Upper lobe of left lung (tissue), 6 donors: ENCODE data around the gene VWA1. TPM values are rescaled to one million over a fixed set of nuclear protein-coding genes. Genes with fewer than 3 reads are reported as not detected.

Experiments
- ATAC-seq, 2 donors: fragments of 200-7000 bp; cut with Tn5 transposase; one replicate each; pipeline ENCODE4 v1.9.1; 2022; ENCODE audit warnings: mild to moderate bottlenecking in 2 of 2, moderate library complexity in 2 of 2; ENCODE audit not compliant: low FRiP score in 2 of 2
- DNase-seq, 2 donors: peaks; one replicate each; pipeline ENCODE4 v3.0.0-alpha.2; 2019 to 2020
- H3K27ac ChIP-seq, 4 donors: fragments of 200-600 bp; sonication (generic); one replicate each; pipeline ENCODE4 v1.5.1; 2016 to 2019
- H3K27me3 ChIP-seq, 4 donors: fragments of 200-600 bp; sonication (generic); one replicate each; pipeline ENCODE4 v1.5.1; 2017 to 2019
- H3K36me3 ChIP-seq, 4 donors: fragments of 200-600 bp; sonication (generic); one replicate each; pipeline ENCODE4 v1.5.1; 2016 to 2019
- H3K4me1 ChIP-seq, 4 donors: fragments of 200-600 bp; sonication (generic); one replicate each; pipeline ENCODE4 v1.5.1; 2018 to 2019
- H3K4me3 ChIP-seq, 4 donors: fragments of 200-600 bp; sonication (generic); one replicate each; pipeline ENCODE4 v1.5.1; 2017 to 2019; ENCODE audit warnings: mild to moderate bottlenecking in 2 of 4, moderate library complexity in 1 of 4
- H3K9me3 ChIP-seq, 4 donors: fragments of 200-600 bp; sonication (generic); one replicate each; pipeline ENCODE4 v1.5.1; 2018 to 2019
- EP300 ChIP-seq, 4 donors: sonication (generic); formaldehyde crosslinking; IDR thresholded peaks; one replicate each; pipeline ENCODE4 v1.5.1; 2017; ENCODE audit warnings: antibody characterized with exemption in 4 of 4, control low read depth in 2 of 4
- POLR2A ChIP-seq, 4 donors: fragments of 450-650 bp; IDR thresholded peaks; one replicate each; pipeline ENCODE4 v1.5.1; 2016 to 2017; ENCODE audit warnings: antibody characterized with exemption in 4 of 4, mild to moderate bottlenecking in 2 of 4
- POLR2AphosphoS5 ChIP-seq, 2 donors: sonication (generic); formaldehyde crosslinking; IDR thresholded peaks; one replicate each; pipeline ENCODE4 v1.5.1; 2017; ENCODE audit warnings: antibody characterized with exemption in 2 of 2
- WGBS, 2 donors: methylation state at CpG; one replicate each; pipeline ENCODE4 v1.1.5; 2017 to 2018; 5-methylcytosine and 5-hydroxymethylcytosine counted together
- total RNA-seq, 6 donors: library from RNA; depleted of rRNA in 4 of 6; stranded (reverse); fragments of >200 nt in 4 of 6; gene quantifications; one replicate each; pipeline versions ENCODE4 v1.1.0 to v1.2.1, GENCODE V29; 2016 to 2021
- TF ChIP-seq, protein P1 (sequence below), 6 experiments: fragments of 450-650 bp in 4 of 6; fragments of 200-600 bp in 2 of 6; sonication (generic) in 2 of 6; IDR thresholded peaks; one replicate each; pipeline ENCODE4 v1.5.1; 2016 to 2019; ENCODE audit warnings: antibody characterized with exemption in 6 of 6
- donor health status: DM: no; HTN: no; CAD: no; lungs with moderate emphysema.
- donor health status: DM: no; HTN: yes; CAD: no; lungs with severe emphysema.

VWA1 gene
- total RNA-seq, 6 donors from 2014 or later = 41.8 to 108 (median 62.5) TPM

DNA sequence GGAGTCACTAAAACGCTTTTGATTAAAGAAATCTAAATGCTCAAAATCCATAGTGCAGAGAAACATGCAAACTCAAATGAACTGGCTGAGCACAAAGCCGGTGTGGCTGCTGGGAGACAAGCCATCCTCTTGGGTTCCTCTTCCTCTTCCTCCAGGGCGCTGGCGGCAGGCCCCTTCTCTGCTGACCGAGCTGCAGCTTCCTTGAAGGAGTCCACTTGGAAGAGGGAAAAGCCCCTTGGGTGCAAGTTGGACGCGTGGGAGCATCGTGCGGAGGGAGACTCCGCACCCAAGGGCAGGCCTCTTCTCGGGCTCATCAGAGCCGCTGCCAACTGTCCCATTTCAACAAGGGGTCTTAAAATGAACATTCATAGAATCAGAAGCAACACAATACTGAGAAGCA is 44.3 kb upstream of the VWA1 start:
- Histone ChIP-seq H3K27me3 (no peaks in the 10 kb centered on the region), H3K9me3 (no peaks in the 10 kb centered on the region), H3K4me1 (peaks cover 9 to 34% (median 12%) of the 10 kb centered on the region in 4 donors), H3K4me3 (no peak overlapping the region), H3K36me3 (peaks cover 82 to 100% (median 93%) of the 10 kb centered on the region in 4 donors), H3K27ac (peak overlapping the region in 1 of 4 donors; percentile 18)
- no peak for TF ChIP-seq POLR2A (IDR thresholded peaks at IDR 0.05)
- TF ChIP-seq, protein P1, sequence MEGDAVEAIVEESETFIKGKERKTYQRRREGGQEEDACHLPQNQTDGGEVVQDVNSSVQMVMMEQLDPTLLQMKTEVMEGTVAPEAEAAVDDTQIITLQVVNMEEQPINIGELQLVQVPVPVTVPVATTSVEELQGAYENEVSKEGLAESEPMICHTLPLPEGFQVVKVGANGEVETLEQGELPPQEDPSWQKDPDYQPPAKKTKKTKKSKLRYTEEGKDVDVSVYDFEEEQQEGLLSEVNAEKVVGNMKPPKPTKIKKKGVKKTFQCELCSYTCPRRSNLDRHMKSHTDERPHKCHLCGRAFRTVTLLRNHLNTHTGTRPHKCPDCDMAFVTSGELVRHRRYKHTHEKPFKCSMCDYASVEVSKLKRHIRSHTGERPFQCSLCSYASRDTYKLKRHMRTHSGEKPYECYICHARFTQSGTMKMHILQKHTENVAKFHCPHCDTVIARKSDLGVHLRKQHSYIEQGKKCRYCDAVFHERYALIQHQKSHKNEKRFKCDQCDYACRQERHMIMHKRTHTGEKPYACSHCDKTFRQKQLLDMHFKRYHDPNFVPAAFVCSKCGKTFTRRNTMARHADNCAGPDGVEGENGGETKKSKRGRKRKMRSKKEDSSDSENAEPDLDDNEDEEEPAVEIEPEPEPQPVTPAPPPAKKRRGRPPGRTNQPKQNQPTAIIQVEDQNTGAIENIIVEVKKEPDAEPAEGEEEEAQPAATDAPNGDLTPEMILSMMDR (IDR thresholded peaks at IDR 0.05) = no peak
- TF ChIP-seq EP300 (IDR thresholded peaks at IDR 0.05) = no peak
- TF ChIP-seq POLR2AphosphoS5 (IDR thresholded peaks at IDR 0.05) = no peak
- WGBS, 2 donors = 80 to 85% methylated on average over 12 of the region's 12 CpGs
- DNase-seq = no peak
- ATAC-seq = no peak

- no peak overlapping the region for H3K4me3 ChIP-seq
- WGBS, 2 donors = 90% methylated on average over 4 of the region's 4 CpGs; no CpG with 5 or more reads in 1 of the 2 donors
- DNase-seq (no peak), ATAC-seq (no peak)
- peak overlapping the region in 1 of 4 donors; percentile 40 for H3K27ac ChIP-seq
- no peaks in the 10 kb centered on the region for H3K27me3 ChIP-seq
- H3K4me1 ChIP-seq = peaks cover 18 to 47% (median 20%) of the 10 kb centered on the region in 4 donors
- H3K9me3 ChIP-seq = no peaks in the 10 kb centered on the region
- no peak for TF ChIP-seq POLR2A (IDR thresholded peaks at IDR 0.05)
- TF ChIP-seq, protein P1 (IDR thresholded peaks at IDR 0.05) = no peak
- peaks cover 75 to 95% (median 87%) of the 10 kb centered on the region in 4 donors for H3K36me3 ChIP-seq
Measured at GRCh38 chr1:1393014-1393413, 42.5 kb upstream of the VWA1 start.

DNA sequence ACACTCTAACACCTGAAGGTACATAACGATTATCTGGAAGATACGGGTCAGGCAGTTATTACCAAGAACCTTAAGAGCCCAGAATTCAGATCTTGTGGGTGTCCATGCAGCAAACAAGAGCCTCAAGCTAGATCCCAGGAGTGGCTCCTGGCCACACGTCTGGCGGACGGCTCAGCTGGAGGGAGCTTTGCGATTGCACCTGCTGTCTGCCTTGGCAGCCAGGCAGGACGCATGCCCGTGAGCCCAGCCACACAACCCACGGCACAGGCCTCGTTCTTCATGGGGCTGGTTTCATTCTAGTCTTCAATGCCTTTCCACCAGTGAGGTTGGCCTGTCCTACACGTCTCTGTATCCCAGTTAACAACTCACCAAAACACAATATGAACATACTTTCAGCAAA is 42.1 kb upstream of the VWA1 start:
- no peak for DNase-seq

GRCh38 chr1:1394116-1394515 is 41.4 kb upstream of the VWA1 start:
- no peak overlapping the region for H3K27ac ChIP-seq
- H3K27me3 ChIP-seq = no peaks in the 10 kb centered on the region
- peaks cover 21 to 54% (median 25%) of the 10 kb centered on the region in 4 donors for H3K4me1 ChIP-seq
- H3K36me3 ChIP-seq = peaks cover 64 to 84% (median 76%) of the 10 kb centered on the region in 4 donors
- ATAC-seq = no peak
- TF ChIP-seq POLR2AphosphoS5 (IDR thresholded peaks at IDR 0.05) (no peak), POLR2A (IDR thresholded peaks at IDR 0.05) (no peak), EP300 (IDR thresholded peaks at IDR 0.05) (no peak)
- TF ChIP-seq, protein P1 (IDR thresholded peaks at IDR 0.05) = no peak
- no peak for DNase-seq
- 96 to 97% methylated on average over 7 of the region's 7 CpGs for WGBS, 2 donors
- no peaks in the 10 kb centered on the region for H3K9me3 ChIP-seq
- no peak overlapping the region for H3K4me3 ChIP-seq

More for the DNA sequence above, 42.1 kb upstream of the VWA1 start:
- peak overlapping the region in 1 of 4 donors; percentile 40 for H3K27ac ChIP-seq
- peaks cover 21 to 51% (median 24%) of the 10 kb centered on the region in 4 donors for H3K4me1 ChIP-seq
- no peak overlapping the region for H3K4me3 ChIP-seq
- H3K36me3 ChIP-seq = peaks cover 70 to 91% (median 83%) of the 10 kb centered on the region in 4 donors
- no peak for ATAC-seq
- H3K27me3 ChIP-seq = no peaks in the 10 kb centered on the region
- WGBS, 2 donors = 96 to 98% methylated on average over 6 to 11 of the region's 11 CpGs
- TF ChIP-seq POLR2A (IDR thresholded peaks at IDR 0.05) = no peak
- TF ChIP-seq, protein P1 (IDR thresholded peaks at IDR 0.05) = no peak
- TF ChIP-seq POLR2AphosphoS5 (IDR thresholded peaks at IDR 0.05) = no peak
- H3K9me3 ChIP-seq = no peaks in the 10 kb centered on the region

GRCh38 chr1:1395166-1395565 is 40.3 kb upstream of the VWA1 start:
- DNase-seq (no peak), ATAC-seq (no peak)
- Histone ChIP-seq H3K4me1 (peaks cover 19 to 54% (median 22%) of the 10 kb centered on the region in 4 donors), H3K27ac (no peak overlapping the region), H3K4me3 (no peak overlapping the region), H3K27me3 (no peaks in the 10 kb centered on the region), H3K36me3 (peaks cover 53 to 74% (median 65%) of the 10 kb centered on the region in 4 donors), H3K9me3 (no peaks in the 10 kb centered on the region)
- 88 to 92% methylated on average over 11 of the region's 11 CpGs for WGBS, 2 donors
- no peak for TF ChIP-seq POLR2AphosphoS5 (IDR thresholded peaks at IDR 0.05)
- TF ChIP-seq POLR2A (IDR thresholded peaks at IDR 0.05) = no peak
- TF ChIP-seq, protein P1 (IDR thresholded peaks at IDR 0.05) = no peak
- TF ChIP-seq EP300 (IDR thresholded peaks at IDR 0.05) = no peak
